Measurements from ENCODE around the gene OPRL1. TPM values are rescaled to one million over a fixed set of nuclear protein-coding genes. Genes with fewer than 3 reads are reported as not detected.
"Not testable (repeated sequence)": the region's sequence is repeated elsewhere in the genome, so short reads cannot be mapped to it uniquely, and the experiment has no call there.

The OPRL1 gene
- total RNA-seq, 2 donors from 2014 or later: 1.5 to 2.9 TPM

DNA sequence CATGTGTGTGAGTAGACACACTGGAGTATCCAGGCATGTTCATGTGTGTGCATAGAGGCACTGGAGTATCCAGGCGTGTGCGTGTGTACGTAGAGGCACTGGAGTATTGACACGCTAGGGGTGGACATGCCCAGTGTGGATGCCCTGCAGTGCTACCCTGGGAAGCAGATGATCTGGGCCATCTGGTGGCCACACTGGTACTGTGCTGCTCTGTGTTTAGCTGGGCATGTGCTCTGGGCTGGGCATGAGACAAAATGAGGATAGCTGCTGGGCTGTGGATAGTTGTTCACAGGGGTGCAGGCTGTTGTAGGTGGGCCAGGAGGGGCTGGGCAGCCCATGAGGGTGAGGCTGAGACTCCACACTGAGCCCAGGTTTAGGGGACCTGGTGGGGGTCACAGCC is 51.5 kb downstream of the OPRL1 start:
- Histone ChIP-seq H3K36me3 (no peaks in the 10 kb centered on the region), H3K27ac (no peak overlapping the region), H3K4me3 (no peak overlapping the region), H3K27me3 (replicated peaks; ENCODE audit: insufficient read depth) (no peaks in the 10 kb centered on the region), H3K9me3 (no peaks in the 10 kb centered on the region), H3K4me1 (replicated peaks) (no peaks in the 10 kb centered on the region)
- intact Hi-C loops (cut with DNase I): no loop called here
- no peak for TF ChIP-seq POLR2A (IDR thresholded peaks at IDR 0.05)
- no peak for DNase-seq (ENCODE audit: low spot score)
- 72% methylated on average over 4 of the region's 4 CpGs for WGBS

DNA sequence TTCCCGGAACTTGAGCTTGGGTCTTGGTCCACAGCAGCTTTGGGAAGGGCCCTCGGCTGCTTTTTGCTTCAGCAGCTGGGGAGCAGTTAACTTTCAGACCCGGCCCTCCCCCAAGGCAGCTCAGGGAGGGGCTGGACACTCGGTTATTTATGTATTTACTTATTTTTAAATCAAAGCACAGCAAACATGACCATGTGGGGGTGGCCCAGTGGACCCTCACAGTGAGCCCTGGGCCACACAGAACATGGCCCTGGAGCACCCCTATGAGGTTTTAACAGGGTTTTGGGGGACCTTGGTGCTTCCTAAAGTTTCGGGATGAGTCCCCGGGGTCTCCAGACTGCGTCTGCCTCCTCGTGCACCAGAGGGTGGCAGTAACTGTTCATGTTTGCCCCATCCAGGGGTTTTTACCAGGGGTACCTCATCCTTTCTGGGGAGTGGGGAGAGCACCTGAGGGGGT is 54.1 kb downstream of the OPRL1 start:
- Histone ChIP-seq H3K4me3 (no peak overlapping the region), H3K36me3 (no peaks in the 10 kb centered on the region), H3K27ac (no peak overlapping the region), H3K4me1 (replicated peaks) (no peaks in the 10 kb centered on the region), H3K27me3 (replicated peaks; ENCODE audit: insufficient read depth) (no peaks in the 10 kb centered on the region), H3K9me3 (no peaks in the 10 kb centered on the region)
- no peak for TF ChIP-seq POLR2AphosphoS5 (IDR thresholded peaks at IDR 0.05)
- TF ChIP-seq, protein P1, sequence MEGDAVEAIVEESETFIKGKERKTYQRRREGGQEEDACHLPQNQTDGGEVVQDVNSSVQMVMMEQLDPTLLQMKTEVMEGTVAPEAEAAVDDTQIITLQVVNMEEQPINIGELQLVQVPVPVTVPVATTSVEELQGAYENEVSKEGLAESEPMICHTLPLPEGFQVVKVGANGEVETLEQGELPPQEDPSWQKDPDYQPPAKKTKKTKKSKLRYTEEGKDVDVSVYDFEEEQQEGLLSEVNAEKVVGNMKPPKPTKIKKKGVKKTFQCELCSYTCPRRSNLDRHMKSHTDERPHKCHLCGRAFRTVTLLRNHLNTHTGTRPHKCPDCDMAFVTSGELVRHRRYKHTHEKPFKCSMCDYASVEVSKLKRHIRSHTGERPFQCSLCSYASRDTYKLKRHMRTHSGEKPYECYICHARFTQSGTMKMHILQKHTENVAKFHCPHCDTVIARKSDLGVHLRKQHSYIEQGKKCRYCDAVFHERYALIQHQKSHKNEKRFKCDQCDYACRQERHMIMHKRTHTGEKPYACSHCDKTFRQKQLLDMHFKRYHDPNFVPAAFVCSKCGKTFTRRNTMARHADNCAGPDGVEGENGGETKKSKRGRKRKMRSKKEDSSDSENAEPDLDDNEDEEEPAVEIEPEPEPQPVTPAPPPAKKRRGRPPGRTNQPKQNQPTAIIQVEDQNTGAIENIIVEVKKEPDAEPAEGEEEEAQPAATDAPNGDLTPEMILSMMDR (IDR thresholded peaks at IDR 0.05): peak in 1 of 4 experiments; percentile 8
- intact Hi-C loops (cut with DNase I): no loop called here
- DNase-seq (ENCODE audit: low spot score): no peak
- 44% methylated on average over 8 of the region's 8 CpGs for WGBS

DNA sequence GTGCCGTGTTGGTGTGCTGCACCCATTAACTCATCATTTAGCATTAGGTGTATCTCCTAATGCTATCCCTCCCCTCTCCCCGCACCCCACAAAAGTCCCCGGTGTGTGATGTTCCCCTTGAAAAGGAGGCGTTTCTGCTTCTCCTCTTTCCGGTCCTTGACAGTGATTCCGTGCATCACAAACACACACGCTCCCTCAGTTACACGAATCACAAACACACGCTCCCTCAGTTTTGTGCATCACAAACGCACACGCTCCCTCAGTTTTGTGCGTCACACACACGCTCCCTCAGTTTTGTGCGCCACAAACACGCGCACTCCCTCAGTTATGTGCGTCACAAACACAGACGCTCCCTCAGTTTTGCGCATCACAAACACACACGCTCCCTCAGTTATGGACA is 54.9 kb downstream of the OPRL1 start:
- intact Hi-C loops (cut with DNase I); DNase-seq (ENCODE audit: low spot score): not testable (repeated sequence)
- 73% methylated on average over 20 of the region's 20 CpGs for WGBS

DNA sequence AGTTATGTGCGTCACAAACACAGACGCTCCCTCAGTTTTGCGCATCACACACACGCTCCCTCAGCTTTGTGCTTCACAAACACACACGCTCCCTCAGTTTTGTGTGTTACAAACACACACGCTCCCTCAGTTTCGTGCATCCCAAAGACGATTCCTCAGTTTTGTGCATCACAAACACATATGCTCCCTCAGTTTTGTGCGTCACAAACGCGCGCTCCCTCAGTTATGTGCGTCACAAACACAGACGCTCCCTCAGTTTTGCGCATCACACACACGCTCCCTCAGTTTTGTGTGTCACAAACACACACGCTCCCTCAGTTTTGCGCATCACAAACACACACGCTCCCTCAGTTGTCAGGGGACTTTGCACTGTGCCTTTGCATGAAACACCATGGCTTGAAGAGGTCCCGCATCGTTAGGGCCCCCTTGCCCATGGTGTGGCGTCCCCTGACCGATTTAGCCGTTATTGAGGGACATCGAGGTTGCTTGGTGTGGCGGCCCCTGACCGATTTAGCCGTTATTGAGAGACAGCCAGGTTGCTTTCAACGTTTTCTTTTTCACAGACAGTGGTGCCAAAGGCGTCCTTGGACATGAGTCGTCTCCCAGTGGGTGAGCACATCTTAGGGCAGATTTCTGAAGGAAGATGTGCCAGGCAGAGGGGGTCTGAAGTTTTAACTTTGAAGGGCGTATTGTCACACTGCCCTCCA is 56.3 kb downstream of the OPRL1 start:
- no peak for DNase-seq (ENCODE audit: low spot score)
- WGBS: 83% methylated on average over 32 of the region's 32 CpGs
- Histone ChIP-seq H3K27me3 (replicated peaks; ENCODE audit: insufficient read depth) (no peaks in the 10 kb centered on the region), H3K36me3 (no peaks in the 10 kb centered on the region), H3K9me3 (no peaks in the 10 kb centered on the region), H3K4me3 (no peak overlapping the region), H3K27ac (no peak overlapping the region), H3K4me1 (replicated peaks) (no peaks in the 10 kb centered on the region)
- no peak for TF ChIP-seq POLR2AphosphoS5 (IDR thresholded peaks at IDR 0.05)
- no peak for TF ChIP-seq POLR2A (IDR thresholded peaks at IDR 0.05)
- TF ChIP-seq, protein P1 (IDR thresholded peaks at IDR 0.05): no peak
- intact Hi-C loops (cut with DNase I): no loop called here

More for the DNA sequence above, 54.9 kb downstream of the OPRL1 start:
- H3K4me3 ChIP-seq; H3K4me1 ChIP-seq (replicated peaks); H3K27me3 ChIP-seq (replicated peaks; ENCODE audit: insufficient read depth); H3K27ac ChIP-seq; H3K36me3 ChIP-seq; H3K9me3 ChIP-seq: not testable (repeated sequence)

DNA sequence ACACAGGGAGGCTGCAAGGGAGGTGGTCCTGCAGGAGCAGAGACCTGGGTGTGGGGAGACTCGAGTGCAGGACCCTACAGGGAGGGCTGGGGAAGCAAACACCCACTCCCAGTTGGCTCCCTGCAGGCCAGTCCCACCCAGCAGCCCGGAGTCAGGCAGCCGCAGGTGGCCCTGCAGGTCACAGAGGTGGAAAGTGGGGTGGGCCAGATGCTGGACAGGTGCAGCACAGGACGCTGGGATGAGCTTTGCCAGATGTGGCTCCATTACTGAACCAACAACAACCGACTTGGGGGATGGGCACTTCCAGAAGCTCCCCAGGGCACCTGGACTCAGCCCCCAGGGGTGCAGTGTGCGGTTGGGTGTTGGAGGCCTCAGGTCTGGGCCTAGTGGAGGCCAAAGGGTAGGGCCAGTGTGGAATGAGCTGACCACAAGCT is 57.7 kb downstream of the OPRL1 start:
- 86% methylated on average over 6 of the region's 6 CpGs for WGBS
- Histone ChIP-seq H3K4me3 (no peak overlapping the region), H3K27ac (no peak overlapping the region), H3K27me3 (replicated peaks; ENCODE audit: insufficient read depth) (no peaks in the 10 kb centered on the region), H3K4me1 (replicated peaks) (no peaks in the 10 kb centered on the region), H3K36me3 (no peaks in the 10 kb centered on the region), H3K9me3 (no peaks in the 10 kb centered on the region)
- intact Hi-C loops (cut with DNase I): no loop called here
- TF ChIP-seq POLR2A (IDR thresholded peaks at IDR 0.05) (no peak), POLR2AphosphoS5 (IDR thresholded peaks at IDR 0.05) (no peak)
- TF ChIP-seq, protein P1 (IDR thresholded peaks at IDR 0.05): no peak
- no peak for DNase-seq (ENCODE audit: low spot score)

DNA sequence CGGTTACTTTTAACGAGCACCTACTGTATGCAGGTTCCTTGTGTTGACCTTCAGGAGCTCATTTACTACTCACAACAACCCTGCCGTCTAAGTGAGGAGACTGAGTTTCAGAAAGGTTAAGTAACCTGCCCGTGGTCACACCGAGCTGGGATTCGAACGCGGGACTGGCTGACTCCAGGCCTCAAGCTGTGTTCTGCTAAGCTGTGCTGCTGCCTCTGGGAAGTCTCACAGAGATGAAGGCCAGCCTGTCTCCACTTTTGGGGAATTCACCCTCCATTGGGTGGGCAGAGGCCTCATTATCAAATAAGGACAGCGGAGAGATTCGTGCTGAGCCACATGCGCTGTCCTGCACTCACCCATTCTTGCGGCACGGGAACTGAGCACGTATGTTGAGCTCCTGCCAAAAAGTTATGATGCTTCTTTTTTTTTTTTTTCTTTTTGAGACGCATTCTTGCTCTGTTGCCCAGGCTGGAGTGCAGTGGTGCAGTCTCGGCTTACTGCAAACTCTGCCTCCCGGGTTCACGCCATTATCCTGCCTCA is 58.5 kb downstream of the OPRL1 start:
- Histone ChIP-seq H3K27ac (no peak overlapping the region), H3K4me1 (replicated peaks) (no peaks in the 10 kb centered on the region), H3K9me3 (no peaks in the 10 kb centered on the region), H3K4me3 (no peak overlapping the region), H3K27me3 (replicated peaks; ENCODE audit: insufficient read depth) (no peaks in the 10 kb centered on the region), H3K36me3 (no peaks in the 10 kb centered on the region)
- no peak for DNase-seq (ENCODE audit: low spot score)
- 80% methylated on average over 18 of the region's 18 CpGs for WGBS
- intact Hi-C loops (cut with DNase I): no loop called here
- TF ChIP-seq POLR2AphosphoS5 (IDR thresholded peaks at IDR 0.05): no peak
- TF ChIP-seq POLR2A (IDR thresholded peaks at IDR 0.05): no peak
- TF ChIP-seq, protein P1 (IDR thresholded peaks at IDR 0.05): no peak
